HG03457 (cell line): ENCODE data around the gene SND1.

ENCODE experiments used
- ATAC-seq: cut with Tn5 transposase; IDR thresholded peaks from one replicate; pipeline ENCODE4 v1.9.1; 2021; ENCODE audit warnings: moderate number of reproducible peaks; ENCODE audit not compliant: unreplicated experiment

Gene SND1

GRCh38 chr7:127718340-127718679, 66.3 kb downstream of the SND1 start:
- no peak for ATAC-seq

GRCh38 chr7:127726476-127726875, 74.5 kb downstream of the SND1 start:
- no peak for ATAC-seq

- no peak for ATAC-seq
Observed at GRCh38 chr7:127730658-127731276, 78.8 kb downstream of the SND1 start.

GRCh38 chr7:127731431-127732080, 79.6 kb downstream of the SND1 start:
- no peak for ATAC-seq

GRCh38 chr7:127732306-127732705, 80.3 kb downstream of the SND1 start:
- no peak for ATAC-seq

- ATAC-seq, result no peak
Observed at GRCh38 chr7:127733986-127734385, 82.0 kb downstream of the SND1 start.

- no peak for ATAC-seq
Observed at GRCh38 chr7:127736511-127736910, 84.5 kb downstream of the SND1 start.

GRCh38 chr7:127738859-127739258, 86.9 kb downstream of the SND1 start:
- ATAC-seq, result no peak

GRCh38 chr7:127741764-127742375, 89.9 kb downstream of the SND1 start:
- ATAC-seq, result no peak

- ATAC-seq, result no peak
Observed at GRCh38 chr7:127745445-127745844, 93.5 kb downstream of the SND1 start.

GRCh38 chr7:127751062-127751461, 99.1 kb downstream of the SND1 start:
- ATAC-seq, result no peak

GRCh38 chr7:127751490-127752448, 99.8 kb downstream of the SND1 start:
- ATAC-seq, result no peak

GRCh38 chr7:127752829-127753228, 100.8 kb downstream of the SND1 start:
- ATAC-seq, result no peak

- no peak for ATAC-seq
Observed at GRCh38 chr7:127754457-127754856, 102.5 kb downstream of the SND1 start.

GRCh38 chr7:127755521-127755920, 103.5 kb downstream of the SND1 start:
- ATAC-seq, result no peak

- no peak for ATAC-seq
Observed at GRCh38 chr7:127755965-127756364, 104.0 kb downstream of the SND1 start.

GRCh38 chr7:127758105-127758504, 106.1 kb downstream of the SND1 start:
- ATAC-seq, result no peak

GRCh38 chr7:127758845-127759244, 106.9 kb downstream of the SND1 start:
- ATAC-seq, result no peak

GRCh38 chr7:127759945-127760421, 108.0 kb downstream of the SND1 start:
- no peak for ATAC-seq

GRCh38 chr7:127760436-127761031, 108.5 kb downstream of the SND1 start:
- ATAC-seq, result no peak

GRCh38 chr7:127761196-127761595, 109.2 kb downstream of the SND1 start:
- no peak for ATAC-seq
